IMR-90 (cell line): ENCODE measurements around the gene RAB38. TPM values are rescaled to one million over a fixed set of nuclear protein-coding genes. Genes with fewer than 3 reads are reported as not detected.

Experiments
- ATAC-seq: fragments of 200-7000 bp; cut with Tn5 transposase; 2 replicates; pipeline ENCODE4 v1.9.1; 2020; ENCODE audit warnings: low read depth, mild to moderate bottlenecking, moderate library complexity
- BruUV-seq: library from RNA; stranded (reverse); fragments of 400-500 nt; replicated peaks from 2 replicates; lab custom pipeline; 2021; lab: Mats Ljungman, UMichigan
- CTCF ChIA-PET: fragments of 300-600 bp; formaldehyde crosslinking; extraction: SDS; loops from one replicate; lab custom pipeline; 2021; ENCODE audit warnings: antibody characterized with exemption; lab: Yijun Ruan, JAX
- POLR2A ChIA-PET: fragments of 300-600 bp; sonication (Branson Sonifier 250); formaldehyde crosslinking; loops from one replicate; lab custom pipeline; 2022; ENCODE audit warnings: antibody characterized with exemption; ENCODE audit not compliant: unreplicated experiment; lab: Charles Lee
- DNase-seq: peaks from one replicate; pipeline ENCODE4 v3.0.0; 2013
- H2AFZ ChIP-seq: replicated peaks from 2 replicates; pipeline ENCODE3; 2013; ENCODE audit warnings: low read length, mild to moderate bottlenecking; ENCODE audit not compliant: poor library complexity
- H2AK5ac ChIP-seq: 2 replicates; pipeline ENCODE4 v1.6.1; 2013; ENCODE audit warnings: low read depth, low read length, inconsistent platforms
- H2AK9ac ChIP-seq: replicated peaks from 2 replicates; pipeline ENCODE3; 2013; ENCODE audit warnings: mild to moderate bottlenecking, low read depth, low read length, moderate library complexity; ENCODE audit not compliant: poor library complexity
- H2BK120ac ChIP-seq: 2 replicates; pipeline ENCODE4 v1.6.1; 2013; ENCODE audit warnings: low read depth, low read length, inconsistent platforms
- H2BK15ac ChIP-seq: 3 replicates; pipeline ENCODE4 v1.6.1; 2013; ENCODE audit warnings: low read depth, low read length, inconsistent platforms
- H2BK20ac ChIP-seq: 2 replicates; pipeline ENCODE4 v1.6.1; 2013; ENCODE audit warnings: low read depth, mild to moderate bottlenecking, inconsistent platforms, low read length, moderate library complexity
- H2BK5ac ChIP-seq: 2 replicates; pipeline ENCODE4 v1.6.1; 2013; ENCODE audit warnings: mild to moderate bottlenecking, low read depth, low read length, inconsistent platforms; ENCODE audit not compliant: poor library complexity, severe bottlenecking
- H3K14ac ChIP-seq: replicated peaks from 2 replicates; pipeline ENCODE4 v1.6.1; 2013; ENCODE audit warnings: low read depth, low read length, inconsistent platforms
- H3K18ac ChIP-seq: 2 replicates; pipeline ENCODE4 v1.6.1; 2013; ENCODE audit warnings: low read depth, low read length, control low read depth
- H3K23ac ChIP-seq: 2 replicates; pipeline ENCODE4 v1.6.1; 2013; ENCODE audit warnings: low read depth, low read length, inconsistent platforms
- H3K27ac ChIP-seq: 2 replicates; pipeline ENCODE4 v1.5.1; 2013; ENCODE audit warnings: mild to moderate bottlenecking, control low read depth, low read length; ENCODE audit not compliant: insufficient read depth
- H3K27me3 ChIP-seq: 2 replicates; pipeline ENCODE4 v1.6.1; 2013; ENCODE audit warnings: low read length; ENCODE audit not compliant: control insufficient read depth, insufficient read depth
- H3K36me3 ChIP-seq: 2 replicates; pipeline ENCODE4 v1.6.1; 2013; ENCODE audit warnings: low read length, mixed read lengths; ENCODE audit not compliant: control insufficient read depth, insufficient read depth
- H3K4ac ChIP-seq: 2 replicates; pipeline ENCODE4 v1.6.1; 2013; ENCODE audit warnings: low read depth, low read length, inconsistent platforms
- H3K4me1 ChIP-seq: 2 replicates; pipeline ENCODE4 v1.6.1; 2013; ENCODE audit warnings: low read length, mixed read lengths; ENCODE audit not compliant: control insufficient read depth, insufficient read depth
- H3K4me2 ChIP-seq: 2 replicates; pipeline ENCODE4 v1.6.1; 2013; ENCODE audit warnings: low read depth, mild to moderate bottlenecking, control low read depth, low read length, moderate library complexity
- H3K4me3 ChIP-seq: 2 replicates; pipeline ENCODE4 v1.5.1; 2013; ENCODE audit warnings: low read depth, mild to moderate bottlenecking, control low read depth, low read length, moderate library complexity; ENCODE audit not compliant: insufficient read depth
- H3K56ac ChIP-seq: 2 replicates; pipeline ENCODE4 v1.6.1; 2013; ENCODE audit warnings: low read length, inconsistent platforms; ENCODE audit not compliant: insufficient read depth; ENCODE audit errors: extremely low read depth
- H3K79me1 ChIP-seq, 2 experiments: 2 replicates each; pipeline ENCODE4 v1.6.1; 2013; ENCODE audit warnings: low read length in 2 of 2, inconsistent platforms in 1 of 2, low read depth in 1 of 2
- H3K9ac ChIP-seq: 2 replicates; pipeline ENCODE4 v1.6.1; 2013; ENCODE audit warnings: low read depth, low read length, control low read depth
- H3K9me1 ChIP-seq: 2 replicates; pipeline ENCODE4 v1.6.1; 2013; ENCODE audit warnings: low read length, inconsistent platforms; ENCODE audit not compliant: insufficient read depth
- H3K9me3 ChIP-seq: 2 replicates; pipeline ENCODE4 v1.6.1; 2013; ENCODE audit warnings: low read length; ENCODE audit not compliant: control insufficient read depth, insufficient read depth
- H4K20me1 ChIP-seq: 2 replicates; pipeline ENCODE4 v1.6.1; 2013; ENCODE audit warnings: low read length, inconsistent platforms; ENCODE audit not compliant: insufficient read depth
- H4K5ac ChIP-seq: 2 replicates; pipeline ENCODE4 v1.6.1; 2013; ENCODE audit warnings: mild to moderate bottlenecking, low read depth, low read length, control low read depth
- H4K8ac ChIP-seq, 2 experiments: 2 replicates each; pipeline ENCODE4 v1.6.1; 2013; ENCODE audit warnings: low read depth in 2 of 2, low read length in 2 of 2, control low read depth in 1 of 2, inconsistent platforms in 1 of 2
- H4K91ac ChIP-seq: 2 replicates; pipeline ENCODE4 v1.6.1; 2013; ENCODE audit warnings: low read depth, low read length, inconsistent platforms; ENCODE audit not compliant: insufficient read depth
- BHLHE40 ChIP-seq: fragments of 150-350 bp; IDR thresholded peaks from 2 replicates; pipeline ENCODE4 v1.6.1; 2016; ENCODE audit warnings: mild to moderate bottlenecking, low read depth, low read length
- ELK1 ChIP-seq: fragments of 150-350 bp; IDR thresholded peaks from 2 replicates; pipeline ENCODE4 v1.6.1; 2016; ENCODE audit warnings: low read depth, mild to moderate bottlenecking, low read length, moderate library complexity, borderline replicate concordance
- FOS ChIP-seq: fragments of 150-350 bp; IDR thresholded peaks from 2 replicates; pipeline ENCODE4 v1.6.1; 2016; ENCODE audit warnings: low read depth, low read length
- MAFK ChIP-seq: IDR thresholded peaks from 2 replicates; pipeline ENCODE4 v1.6.1; 2012; ENCODE audit warnings: low read depth, low read length, improper control_type of control experiment
- MXI1 ChIP-seq: IDR thresholded peaks from 2 replicates; pipeline ENCODE4 v1.6.1; 2012; ENCODE audit warnings: low read depth, mild to moderate bottlenecking, low read length, moderate library complexity, borderline replicate concordance
- POLR2A ChIP-seq: IDR thresholded peaks from 2 replicates; pipeline ENCODE4 v1.6.1; 2012; ENCODE audit warnings: mild to moderate bottlenecking, low read depth, low read length
- RCOR1 ChIP-seq: IDR thresholded peaks from 2 replicates; pipeline ENCODE4 v1.6.1; 2012; ENCODE audit warnings: mild to moderate bottlenecking, low read length, improper control_type of control experiment; ENCODE audit not compliant: insufficient replicate concordance
- WGBS, 2 experiments: methylation state at CpG; one replicate each; pipeline versions ENCODE4 v1.1.5 to v1.1.7; 2013; ENCODE audit warnings: missing lambda C conversion rate in 2 of 2; ENCODE audit not compliant: insufficient read length in 1 of 2; ENCODE audit errors: extremely low coverage in 2 of 2; 5-methylcytosine and 5-hydroxymethylcytosine counted together
- dilution Hi-C: fragments of 300-500 bp; cut with HindIII; formaldehyde crosslinking; loops from one replicate; pipeline ENCODE4 v1.14.3; 2018; ENCODE audit warnings: low sequenced_read_pairs; ENCODE audit not compliant: unreplicated experiment
- in situ Hi-C: fragments of 300-500 bp; cut with MboI; formaldehyde crosslinking; loops from 3 replicates; pipeline ENCODE4 v1.14.3; 2019; ENCODE audit warnings: low sequenced_read_pairs, inconsistent platforms, mixed read lengths
- intact Hi-C: fragments of 100-400 bp; cut with micrococcal nuclease; formaldehyde crosslinking; loops from 2 replicates; pipeline ENCODE4 v1.10.0; 2022
- polyA plus RNA-seq, 3 experiments: library from polyadenylated mRNA; depleted of rRNA; stranded (reverse); fragments of >200 nt; gene quantifications; 2 replicates each; pipeline ENCODE4 v1.2.3, GENCODE V29; 2012; ENCODE audit warnings: low replicate concordance in 1 of 3
- total RNA-seq: library from RNA; depleted of rRNA; stranded (reverse); fragments of >200 nt; gene quantifications from 2 replicates; pipeline ENCODE4 v1.2.3, GENCODE V29; 2012
- TF ChIP-seq, protein P1 (sequence below): fragments of 150-350 bp; IDR thresholded peaks from 2 replicates; pipeline ENCODE4 v1.6.1; 2017; ENCODE audit warnings: mild to moderate bottlenecking, antibody characterized with exemption, low read length, low read depth

Gene RAB38
- total and polyA plus RNA-seq, 2 of the 4 experiments (the other 2 are of a cell fraction), result 5.0 to 6.5 TPM

DNA sequence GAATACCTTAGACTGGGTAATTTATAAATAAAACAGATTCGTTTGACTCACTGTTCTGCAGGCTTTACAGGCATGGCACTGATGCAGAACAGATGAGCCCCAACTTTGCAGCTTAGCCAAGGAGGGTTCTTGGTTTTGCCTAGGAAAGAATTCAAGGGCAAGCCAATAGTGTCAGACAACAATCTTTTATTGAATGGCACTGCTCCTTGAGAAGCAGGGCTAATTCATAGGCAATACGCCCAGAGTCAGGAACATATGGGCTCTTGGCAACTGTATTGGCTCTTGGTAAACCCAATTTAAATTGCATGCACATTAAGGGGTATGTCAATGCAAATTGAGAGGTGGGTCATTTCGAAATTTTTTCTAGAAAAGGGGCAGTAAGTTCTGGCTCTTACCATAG is 87.9 kb downstream of the RAB38 start:
- DNase-seq, result no peak
- TF ChIP-seq MAFK (no peak), POLR2A (no peak), RCOR1 (no peak), FOS (no peak), ELK1 (no peak), MXI1 (no peak), BHLHE40 (no peak)
- TF ChIP-seq, protein P1, sequence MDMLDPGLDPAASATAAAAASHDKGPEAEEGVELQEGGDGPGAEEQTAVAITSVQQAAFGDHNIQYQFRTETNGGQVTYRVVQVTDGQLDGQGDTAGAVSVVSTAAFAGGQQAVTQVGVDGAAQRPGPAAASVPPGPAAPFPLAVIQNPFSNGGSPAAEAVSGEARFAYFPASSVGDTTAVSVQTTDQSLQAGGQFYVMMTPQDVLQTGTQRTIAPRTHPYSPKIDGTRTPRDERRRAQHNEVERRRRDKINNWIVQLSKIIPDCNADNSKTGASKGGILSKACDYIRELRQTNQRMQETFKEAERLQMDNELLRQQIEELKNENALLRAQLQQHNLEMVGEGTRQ, result no peak

More for the DNA sequence above, 87.9 kb downstream of the RAB38 start:
- ChIA-PET CTCF (no interaction called here), POLR2A (no interaction called here)
- no CpG with 5 or more reads among the region's 3 CpGs for WGBS, 2 experiments
- Histone ChIP-seq H2BK5ac (no peak overlapping the region), H3K14ac (no peak overlapping the region), H3K4me2 (no peak overlapping the region), H3K9me3 (no peaks in the 10 kb centered on the region), H3K27ac (no peak overlapping the region), H3K4ac (no peak overlapping the region), H2AK9ac (no peak overlapping the region), H3K9ac (no peak overlapping the region), H2BK20ac (no peak overlapping the region), H4K5ac (no peak overlapping the region), H4K8ac (no peak overlapping the region), H4K91ac (no peak overlapping the region), H3K9me1 (no peaks in the 10 kb centered on the region), H2BK15ac (no peak overlapping the region), H3K79me1 (no peaks in the 10 kb centered on the region), H2AFZ (no peak overlapping the region), H3K18ac (no peak overlapping the region), H3K4me1 (no peaks in the 10 kb centered on the region), H3K56ac (no peak overlapping the region), H4K20me1 (no peaks in the 10 kb centered on the region), H3K23ac (no peak overlapping the region), H2AK5ac (no peak overlapping the region), H3K36me3 (no peaks in the 10 kb centered on the region), H2BK120ac (no peak overlapping the region), H3K4me3 (no peak overlapping the region), H3K27me3 (no peaks in the 10 kb centered on the region)
- intact Hi-C loops (no loop called here), in situ Hi-C loops (no loop called here), dilution Hi-C loops (no loop called here)
- BruUV-seq, result no TSS peak
- no peak for ATAC-seq
